ENCODE measurements around the gene FRYL.
"Not testable (repeated sequence)": the region's sequence is repeated elsewhere in the genome, so short reads cannot be mapped to it uniquely, and the experiment has no call there.

Gene FRYL

GRCh38 chr4:48772556-48772955 is 7.5 kb downstream of the FRYL start:
- DNase-seq (ENCODE audit: low read depth) = no peak
- no peak overlapping the region for H3K4me3 ChIP-seq (ENCODE audit: low read length)
- no peak for TF ChIP-seq CTCF (conservative IDR thresholded peaks at IDR 0.05; ENCODE audit: low read length)

GRCh38 chr4:48767055-48767929 is 12.8 kb downstream of the FRYL start:
- no peak for TF ChIP-seq CTCF (conservative IDR thresholded peaks at IDR 0.05; ENCODE audit: low read length)

GRCh38 chr4:48766131-48766792 is 13.8 kb downstream of the FRYL start:
- no peak overlapping the region for H3K4me3 ChIP-seq (ENCODE audit: low read length)
- no peak for TF ChIP-seq CTCF (conservative IDR thresholded peaks at IDR 0.05; ENCODE audit: low read length)
- no peak for DNase-seq (ENCODE audit: low read depth)

More at GRCh38 chr4:48767055-48767929, 12.8 kb downstream of the FRYL start:
- no peak overlapping the region for H3K4me3 ChIP-seq (ENCODE audit: low read length)
- DNase-seq (ENCODE audit: low read depth) = no peak

GRCh38 chr4:48762408-48762807 is 17.7 kb downstream of the FRYL start:
- no peak overlapping the region for H3K4me3 ChIP-seq (ENCODE audit: low read length)
- no peak for DNase-seq (ENCODE audit: low read depth)
- no peak for TF ChIP-seq CTCF (conservative IDR thresholded peaks at IDR 0.05; ENCODE audit: low read length)

GRCh38 chr4:48761286-48761685 is 18.8 kb downstream of the FRYL start:
- DNase-seq (ENCODE audit: low read depth) = no peak
- no peak for TF ChIP-seq CTCF (conservative IDR thresholded peaks at IDR 0.05; ENCODE audit: low read length)
- H3K4me3 ChIP-seq (ENCODE audit: low read length) = no peak overlapping the region

GRCh38 chr4:48758703-48759102 is 21.4 kb downstream of the FRYL start:
- H3K4me3 ChIP-seq (ENCODE audit: low read length); DNase-seq (ENCODE audit: low read depth): not testable (repeated sequence)

GRCh38 chr4:48756689-48757220 is 23.3 kb downstream of the FRYL start:
- no peak for DNase-seq (ENCODE audit: low read depth)
- no peak for TF ChIP-seq CTCF (conservative IDR thresholded peaks at IDR 0.05; ENCODE audit: low read length)
- no peak overlapping the region for H3K4me3 ChIP-seq (ENCODE audit: low read length)
